Suppressor macrophage treated with lipopolysaccharide for 4 hours (primary cell): ENCODE results near the gene ZNF154.

Experiments
- DNase-seq: peaks from one replicate; pipeline ENCODE4 v3.0.0-alpha.2; 2020

The ZNF154 gene

GRCh38 chr19:57672466-57672865, 36.5 kb downstream of the ZNF154 start:
- DNase-seq = no peak

GRCh38 chr19:57671124-57671895, 37.7 kb downstream of the ZNF154 start:
- DNase-seq = no peak

- no peak for DNase-seq
Observed at GRCh38 chr19:57668635-57669034, 40.4 kb downstream of the ZNF154 start, which contains the start of gene ZSCAN4. ZSCAN4 (plus strand) TSS chr19:57668935; CDS start chr19:57676146, 7,211 bp downstream.

- DNase-seq = no peak
Observed at GRCh38 chr19:57667228-57667627, 41.8 kb downstream of the ZNF154 start.

GRCh38 chr19:57665261-57665806, 43.7 kb downstream of the ZNF154 start:
- DNase-seq = no peak

GRCh38 chr19:57664269-57665127, 44.5 kb downstream of the ZNF154 start:
- DNase-seq = no peak

- DNase-seq = no peak
Observed at GRCh38 chr19:57656346-57656745, 52.7 kb downstream of the ZNF154 start.

- DNase-seq = no peak
Observed at GRCh38 chr19:57655443-57655842, 53.6 kb downstream of the ZNF154 start.

- DNase-seq = no peak
Observed at GRCh38 chr19:57653689-57654088, 55.3 kb downstream of the ZNF154 start.

- no peak for DNase-seq
Observed at GRCh38 chr19:57651654-57651996, 57.4 kb downstream of the ZNF154 start.

GRCh38 chr19:57648331-57649003, 60.5 kb downstream of the ZNF154 start:
- no peak for DNase-seq
